A673 (cell line): ENCODE data around the gene CLMP.

Experiments
- EZH2 ChIP-seq: fragments of 200-600 bp; sonication (generic); IDR thresholded peaks from 2 replicates; pipeline ENCODE4 v1.6.1; 2017; ENCODE audit warnings: borderline replicate concordance, low read depth, mild to moderate bottlenecking, mixed read lengths, antibody characterized with exemption, low read length; ENCODE audit not compliant: poor library complexity, severe bottlenecking
- TF ChIP-seq, protein P1 (sequence below): fragments of 300-800, 200-600 bp; sonication (generic); conservative IDR thresholded peaks from 2 replicates; pipeline ENCODE4 v1.5.1; 2017; ENCODE audit warnings: low read depth, mild to moderate bottlenecking, antibody characterized with exemption, low read length, moderate library complexity, mixed read lengths

DNA sequence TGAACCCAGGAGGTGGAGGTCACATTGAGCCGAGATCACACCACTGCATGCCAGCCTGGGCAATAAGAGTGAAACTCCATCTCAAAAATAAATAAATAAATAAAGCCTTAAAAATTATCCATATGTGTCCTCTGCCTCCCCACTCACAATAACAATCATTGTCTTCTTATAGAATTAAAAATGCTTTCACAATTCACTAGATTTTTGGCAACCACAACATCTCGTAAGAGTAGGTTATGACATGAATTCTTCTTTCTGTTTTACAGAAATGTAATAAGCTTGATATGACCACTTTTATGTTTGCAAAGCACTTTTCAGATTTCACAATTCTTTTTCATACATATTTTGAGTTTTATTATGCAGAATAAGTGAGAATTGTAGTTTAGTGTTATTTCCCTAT, 78.6 kb downstream of the CLMP start:
- TF ChIP-seq, protein P1, sequence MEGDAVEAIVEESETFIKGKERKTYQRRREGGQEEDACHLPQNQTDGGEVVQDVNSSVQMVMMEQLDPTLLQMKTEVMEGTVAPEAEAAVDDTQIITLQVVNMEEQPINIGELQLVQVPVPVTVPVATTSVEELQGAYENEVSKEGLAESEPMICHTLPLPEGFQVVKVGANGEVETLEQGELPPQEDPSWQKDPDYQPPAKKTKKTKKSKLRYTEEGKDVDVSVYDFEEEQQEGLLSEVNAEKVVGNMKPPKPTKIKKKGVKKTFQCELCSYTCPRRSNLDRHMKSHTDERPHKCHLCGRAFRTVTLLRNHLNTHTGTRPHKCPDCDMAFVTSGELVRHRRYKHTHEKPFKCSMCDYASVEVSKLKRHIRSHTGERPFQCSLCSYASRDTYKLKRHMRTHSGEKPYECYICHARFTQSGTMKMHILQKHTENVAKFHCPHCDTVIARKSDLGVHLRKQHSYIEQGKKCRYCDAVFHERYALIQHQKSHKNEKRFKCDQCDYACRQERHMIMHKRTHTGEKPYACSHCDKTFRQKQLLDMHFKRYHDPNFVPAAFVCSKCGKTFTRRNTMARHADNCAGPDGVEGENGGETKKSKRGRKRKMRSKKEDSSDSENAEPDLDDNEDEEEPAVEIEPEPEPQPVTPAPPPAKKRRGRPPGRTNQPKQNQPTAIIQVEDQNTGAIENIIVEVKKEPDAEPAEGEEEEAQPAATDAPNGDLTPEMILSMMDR: no peak
- TF ChIP-seq EZH2: no peak
